Ectodermal cell (in vitro differentiated cells): ENCODE measurements around the gene PPIL4.

Source experiments
- H3K27ac ChIP-seq: 2 replicates; pipeline ENCODE4 v1.7.0; 2013; ENCODE audit warnings: mild to moderate bottlenecking, low read depth, low read length; ENCODE audit not compliant: insufficient read depth, poor library complexity, severe bottlenecking
- H3K27me3 ChIP-seq: 2 replicates; pipeline ENCODE4 v1.7.0; 2013; ENCODE audit warnings: mild to moderate bottlenecking, low read length; ENCODE audit not compliant: insufficient read depth, control insufficient read depth, poor library complexity, severe bottlenecking
- H3K36me3 ChIP-seq: one replicate; pipeline ENCODE4 v1.7.0; 2013; ENCODE audit warnings: low read length; ENCODE audit not compliant: control insufficient read depth, insufficient read depth
- H3K4me1 ChIP-seq: one replicate; pipeline ENCODE4 v1.7.0; 2013; ENCODE audit warnings: low read length; ENCODE audit not compliant: control insufficient read depth, insufficient read depth
- H3K4me3 ChIP-seq: 2 replicates; pipeline ENCODE4 v1.7.0; 2013; ENCODE audit warnings: low read depth, low read length, control low read depth; ENCODE audit not compliant: insufficient read depth
- H3K9me3 ChIP-seq: 2 replicates; pipeline ENCODE4 v1.7.0; 2013; ENCODE audit warnings: mild to moderate bottlenecking, low read length, moderate library complexity; ENCODE audit not compliant: control insufficient read depth
- WGBS, 2 experiments: methylation state at CpG; one replicate each; pipeline ENCODE4 v1.1.7; 2013; ENCODE audit warnings: missing lambda C conversion rate in 2 of 2; 5-methylcytosine and 5-hydroxymethylcytosine counted together

Gene PPIL4

GRCh38 chr6:149484733-149485700 lies 60.8 kb downstream of the PPIL4 start, which contains the start of gene ZC3H12D:
ZC3H12D (minus strand) TSS chr6:149485014; CDS start chr6:149474543, 10,471 bp downstream.
- H3K9me3 ChIP-seq = no peaks in the 10 kb centered on the region
- no peak within 1 kb of the TSS for H3K27ac ChIP-seq
- H3K4me3 ChIP-seq = no peak within 1 kb of the TSS
- no peaks in the 10 kb centered on the region for H3K36me3 ChIP-seq
- no peaks in the 10 kb centered on the region for H3K4me1 ChIP-seq
- WGBS, 2 experiments = 79 to 85% methylated on average over 22 of the region's 22 CpGs
- H3K27me3 ChIP-seq = no peaks in the 10 kb centered on the region

GRCh38 chr6:149483849-149484655 lies 61.8 kb downstream of the PPIL4 start:
- H3K27ac ChIP-seq = no peak overlapping the region
- 92 to 96% methylated on average over 11 of the region's 11 CpGs for WGBS, 2 experiments
- no peaks in the 10 kb centered on the region for H3K27me3 ChIP-seq
- H3K9me3 ChIP-seq = no peaks in the 10 kb centered on the region
- no peak overlapping the region for H3K4me3 ChIP-seq
- H3K36me3 ChIP-seq = no peaks in the 10 kb centered on the region
- no peaks in the 10 kb centered on the region for H3K4me1 ChIP-seq

GRCh38 chr6:149483334-149483725 lies 62.5 kb downstream of the PPIL4 start:
- 86 to 100% methylated on average over 3 of the region's 3 CpGs for WGBS, 2 experiments

GRCh38 chr6:149482545-149483333 lies 63.1 kb downstream of the PPIL4 start:
- Histone ChIP-seq H3K4me1 (no peaks in the 10 kb centered on the region), H3K4me3 (no peak overlapping the region), H3K27ac (no peak overlapping the region), H3K9me3 (no peaks in the 10 kb centered on the region), H3K27me3 (no peaks in the 10 kb centered on the region), H3K36me3 (no peaks in the 10 kb centered on the region)
- WGBS, 2 experiments = 90 to 91% methylated on average over 14 of the region's 14 CpGs

More at GRCh38 chr6:149483334-149483725, 62.5 kb downstream of the PPIL4 start:
- Histone ChIP-seq H3K4me1 (no peaks in the 10 kb centered on the region), H3K27me3 (no peaks in the 10 kb centered on the region), H3K9me3 (no peaks in the 10 kb centered on the region), H3K36me3 (no peaks in the 10 kb centered on the region), H3K4me3 (no peak overlapping the region), H3K27ac (no peak overlapping the region)

GRCh38 chr6:149480502-149481280 lies 65.2 kb downstream of the PPIL4 start:
- H3K4me1 ChIP-seq = no peaks in the 10 kb centered on the region
- no peaks in the 10 kb centered on the region for H3K36me3 ChIP-seq
- WGBS, 2 experiments = 82 to 90% methylated on average over 17 of the region's 18 CpGs
- H3K4me3 ChIP-seq = no peak overlapping the region
- H3K27ac ChIP-seq = no peak overlapping the region
- H3K27me3 ChIP-seq = no peaks in the 10 kb centered on the region
- no peaks in the 10 kb centered on the region for H3K9me3 ChIP-seq

GRCh38 chr6:149478631-149479314 lies 67.1 kb downstream of the PPIL4 start:
- Histone ChIP-seq H3K4me1 (no peaks in the 10 kb centered on the region), H3K36me3 (no peaks in the 10 kb centered on the region), H3K27ac (no peak overlapping the region), H3K9me3 (no peaks in the 10 kb centered on the region), H3K4me3 (no peak overlapping the region), H3K27me3 (no peaks in the 10 kb centered on the region)
- WGBS, 2 experiments = 91 to 92% methylated on average over 5 of the region's 5 CpGs

- no peak overlapping the region for H3K4me3 ChIP-seq
- 88 to 96% methylated on average over 5 of the region's 5 CpGs for WGBS, 2 experiments
- no peaks in the 10 kb centered on the region for H3K36me3 ChIP-seq
- no peaks in the 10 kb centered on the region for H3K27me3 ChIP-seq
- H3K9me3 ChIP-seq = no peaks in the 10 kb centered on the region
- no peak overlapping the region for H3K27ac ChIP-seq
- no peaks in the 10 kb centered on the region for H3K4me1 ChIP-seq
These were observed 68.3 kb downstream of the PPIL4 start for GRCh38 chr6:149477544-149477943.

- H3K27me3 ChIP-seq = no peaks in the 10 kb centered on the region
- H3K9me3 ChIP-seq = no peaks in the 10 kb centered on the region
- H3K4me1 ChIP-seq = no peaks in the 10 kb centered on the region
- no peaks in the 10 kb centered on the region for H3K36me3 ChIP-seq
- H3K27ac ChIP-seq = no peak overlapping the region
- WGBS, 2 experiments = 73 to 74% methylated on average over 6 of the region's 6 CpGs
- H3K4me3 ChIP-seq = no peak overlapping the region
These were observed 68.9 kb downstream of the PPIL4 start for GRCh38 chr6:149476789-149477455.
